ENCODE data around the gene PARD3B.

DNA sequence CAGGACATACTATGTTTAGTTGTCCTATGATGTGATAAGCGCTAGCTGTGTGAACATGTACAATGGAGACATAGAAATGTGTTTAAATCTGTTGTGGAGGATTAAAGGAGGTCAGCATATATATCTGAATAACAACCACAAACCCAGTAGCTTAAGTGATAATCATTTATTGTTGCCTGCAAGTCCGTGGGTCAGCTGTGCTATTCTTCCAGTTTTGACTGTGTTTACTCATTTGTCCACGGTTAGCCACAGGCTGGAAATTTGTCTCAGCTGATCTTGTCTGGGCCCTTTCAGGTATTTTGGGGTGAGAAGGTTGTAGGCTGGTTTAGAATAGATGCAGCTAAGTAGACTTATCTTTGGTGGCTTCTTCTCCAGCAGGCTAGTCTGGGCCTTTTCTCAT lies 110.4 kb downstream of the PARD3B start:
- TF ChIP-seq FOXA1 (IDR thresholded peaks at IDR 0.05) (no peak), CTBP1 (IDR thresholded peaks at IDR 0.05; ENCODE audit: borderline replicate concordance) (no peak), FOXM1 (IDR thresholded peaks at IDR 0.05; ENCODE audit: borderline replicate concordance) (no peak)
- TF ChIP-seq, protein P1, sequence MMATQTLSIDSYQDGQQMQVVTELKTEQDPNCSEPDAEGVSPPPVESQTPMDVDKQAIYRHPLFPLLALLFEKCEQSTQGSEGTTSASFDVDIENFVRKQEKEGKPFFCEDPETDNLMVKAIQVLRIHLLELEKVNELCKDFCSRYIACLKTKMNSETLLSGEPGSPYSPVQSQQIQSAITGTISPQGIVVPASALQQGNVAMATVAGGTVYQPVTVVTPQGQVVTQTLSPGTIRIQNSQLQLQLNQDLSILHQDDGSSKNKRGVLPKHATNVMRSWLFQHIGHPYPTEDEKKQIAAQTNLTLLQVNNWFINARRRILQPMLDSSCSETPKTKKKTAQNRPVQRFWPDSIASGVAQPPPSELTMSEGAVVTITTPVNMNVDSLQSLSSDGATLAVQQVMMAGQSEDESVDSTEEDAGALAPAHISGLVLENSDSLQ (IDR thresholded peaks at IDR 0.05), result no peak
